GM18511 (cell line): Measurements from ENCODE around the gene ALX4.

ENCODE experiments used
- ATAC-seq: cut with Tn5 transposase; IDR thresholded peaks from one replicate; pipeline ENCODE4 v1.9.1; 2021; ENCODE audit warnings: mild to moderate bottlenecking, moderate library complexity; ENCODE audit not compliant: unreplicated experiment

Gene ALX4

DNA sequence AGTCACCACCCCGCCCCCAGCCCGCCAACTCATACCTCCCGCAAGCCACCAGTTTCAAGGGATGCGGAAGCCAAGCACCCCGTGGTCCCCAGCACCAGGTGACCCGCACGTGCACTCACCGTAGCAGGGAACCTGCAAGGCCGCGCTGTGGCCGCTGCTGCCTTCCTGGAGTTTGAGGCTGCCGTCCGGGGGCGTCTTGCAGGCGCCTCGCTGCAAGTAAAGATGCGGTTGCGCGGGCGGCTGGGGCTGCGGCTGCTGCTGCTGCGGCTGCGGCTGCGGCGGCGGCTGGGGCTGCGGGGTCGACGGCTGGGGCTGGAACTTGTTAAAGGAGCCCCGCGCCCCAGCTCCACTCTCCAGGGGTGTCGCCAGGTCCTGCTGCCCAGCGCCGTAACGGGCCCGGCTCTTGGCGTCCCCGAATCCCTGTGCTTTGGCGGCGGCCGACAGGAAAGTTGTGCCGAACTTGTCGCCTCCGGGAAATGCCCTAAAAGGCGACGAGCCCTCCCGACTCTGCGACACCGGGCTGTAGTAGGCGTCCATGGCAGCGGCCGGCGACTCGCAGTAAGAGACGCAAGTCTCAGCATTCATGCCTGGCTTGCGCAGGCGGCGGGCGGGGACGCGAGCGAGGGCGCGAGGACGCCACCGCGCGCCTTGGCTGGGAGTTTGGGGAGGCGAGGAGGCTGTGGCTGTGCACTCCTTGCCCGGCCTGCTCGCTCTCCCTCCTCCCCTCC, at the start of gene ALX4:
TSS of gene ALX4 (minus strand) at position 662 of the 728 bp plus-strand sequence. CDS start at position 585, 77 bp downstream.
- ATAC-seq, result no peak

DNA sequence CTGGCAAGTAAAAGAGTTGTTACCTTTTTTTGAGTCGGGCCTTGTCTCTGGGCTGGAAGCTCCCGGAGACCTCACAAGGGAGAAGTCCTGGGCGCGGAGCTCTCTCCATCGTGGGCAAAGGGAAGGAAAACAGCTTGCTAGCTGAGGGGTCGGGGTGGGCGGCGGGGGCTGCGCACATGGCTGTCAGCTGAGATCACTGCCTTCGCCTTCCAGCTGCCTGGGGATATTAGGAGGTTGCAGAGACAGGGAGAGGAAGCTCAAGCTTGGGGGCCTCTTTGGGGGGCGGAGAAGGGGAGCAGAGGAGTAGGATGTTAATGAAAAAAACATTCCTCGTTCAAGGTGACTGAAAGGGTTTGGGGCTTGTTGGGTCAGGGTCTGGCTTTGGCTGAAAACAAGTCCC, 49.2 kb upstream of the ALX4 start:
- ATAC-seq, result no peak

DNA sequence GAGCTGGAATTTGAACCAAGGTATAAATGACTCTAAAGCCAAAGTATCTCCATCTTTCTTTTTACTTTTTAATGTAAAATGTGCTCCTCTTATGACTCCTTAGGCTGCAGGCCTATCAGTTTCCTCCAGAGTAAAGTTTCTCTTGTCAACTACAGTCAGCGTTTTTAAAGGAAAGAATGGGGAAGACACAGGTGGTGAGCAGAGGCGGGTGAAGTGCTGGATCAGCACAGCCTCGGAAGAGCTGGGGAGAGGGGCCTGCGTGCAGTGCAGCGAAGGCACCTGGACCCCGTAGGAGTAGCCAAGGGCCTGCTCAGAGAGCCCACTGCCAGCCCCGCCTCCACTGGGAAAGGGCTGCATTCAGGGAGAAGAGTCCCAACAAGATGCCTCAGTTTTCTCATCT, 48.8 kb upstream of the ALX4 start:
- no peak for ATAC-seq

DNA sequence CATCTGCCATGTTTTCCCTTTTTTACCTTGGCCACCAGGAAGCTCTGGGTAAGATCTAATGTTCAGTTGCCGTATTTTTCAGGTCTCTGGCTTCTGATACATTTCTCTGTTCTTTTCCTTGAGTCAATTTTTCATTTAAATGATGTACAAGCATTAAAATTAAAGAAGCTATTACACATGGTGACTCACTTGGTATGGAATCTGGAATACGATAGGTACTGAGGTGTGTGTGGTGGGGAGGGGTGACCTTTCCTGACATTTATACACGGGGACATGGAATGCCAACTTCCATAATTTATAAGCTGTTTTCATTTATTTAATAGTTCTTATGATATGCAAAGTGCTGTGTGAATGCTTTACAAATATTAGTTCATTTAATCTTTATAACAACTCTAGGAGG, 47.8 kb upstream of the ALX4 start:
- ATAC-seq, result no peak

DNA sequence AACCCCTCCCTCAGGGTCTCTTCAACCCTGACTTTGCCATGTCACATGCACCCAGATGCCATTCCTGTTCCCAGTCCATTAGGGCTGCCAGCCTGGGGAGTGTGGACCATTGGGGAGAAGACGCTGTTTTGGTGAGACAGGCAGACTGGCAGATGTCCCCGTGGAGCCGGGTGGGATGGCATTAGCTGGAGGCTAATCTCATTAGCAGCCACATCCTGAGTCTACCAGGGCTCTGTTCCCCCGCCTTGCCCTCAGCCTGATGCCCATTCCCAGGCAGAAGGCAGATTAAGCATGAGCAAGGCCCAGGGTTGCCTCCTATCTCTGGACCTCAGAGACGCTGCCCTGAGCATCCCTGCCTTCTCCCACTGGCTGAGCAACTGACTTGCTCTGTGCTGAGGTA, 46.4 kb upstream of the ALX4 start:
- no peak for ATAC-seq

DNA sequence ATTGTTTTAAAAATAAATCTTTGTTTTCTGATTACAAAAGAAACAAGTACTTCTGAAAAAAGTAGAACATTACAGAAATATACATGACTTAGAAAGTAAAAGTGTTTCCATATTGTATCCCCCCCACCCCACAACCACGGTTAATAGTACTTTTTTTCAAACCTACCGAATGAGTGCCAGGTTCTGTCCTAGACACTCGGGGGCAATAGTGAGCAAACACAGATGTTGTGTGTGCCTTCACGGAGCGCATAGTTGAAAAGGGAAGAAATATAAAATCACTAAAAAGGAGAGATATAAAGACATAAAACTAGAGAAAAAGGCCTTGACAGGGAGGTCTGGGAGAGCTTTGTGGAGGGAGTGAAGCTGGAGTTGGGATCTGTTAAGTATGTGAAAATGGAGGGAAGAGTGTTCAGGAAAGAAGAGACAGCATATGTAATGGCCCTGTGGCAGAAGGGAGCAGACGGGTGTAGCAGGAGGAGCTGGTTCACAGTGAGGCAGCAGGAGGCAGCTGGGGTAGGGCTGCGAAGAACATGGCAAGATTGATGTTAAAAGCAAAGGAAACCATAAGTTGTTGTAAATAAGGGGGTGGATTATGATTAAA, 42.1 kb upstream of the ALX4 start:
- ATAC-seq, result no peak

DNA sequence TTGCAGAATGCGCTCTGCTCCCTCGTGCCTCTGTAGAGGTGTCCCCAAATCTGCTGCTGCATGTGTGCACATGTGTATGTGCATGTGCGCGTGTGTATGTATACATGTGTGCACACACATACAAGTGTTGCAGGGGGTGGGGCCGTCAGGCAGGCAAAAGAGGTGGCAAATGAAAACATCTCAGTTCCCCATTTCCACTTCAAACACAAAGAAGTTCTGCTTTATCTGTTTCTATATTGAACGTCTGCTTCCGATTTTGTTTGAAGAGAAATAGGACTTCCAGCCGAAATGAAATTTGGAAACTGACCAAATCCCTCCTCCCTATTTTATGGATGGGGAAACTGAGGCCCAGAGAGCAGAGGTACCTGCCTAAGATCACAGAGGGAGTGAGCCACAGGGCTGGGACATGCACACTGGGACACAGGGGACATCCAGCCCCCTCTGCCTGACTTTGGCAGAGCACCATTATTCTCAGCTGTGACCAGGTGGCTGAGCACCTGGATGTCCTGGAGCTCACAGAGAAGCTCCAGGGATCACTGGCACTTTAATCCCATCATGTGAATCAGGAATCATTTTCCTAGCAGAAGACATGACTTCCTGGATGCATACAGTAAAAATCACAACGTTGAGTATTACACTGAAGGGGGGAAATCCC, 41.2 kb upstream of the ALX4 start:
- ATAC-seq, result peak; percentile 95

DNA sequence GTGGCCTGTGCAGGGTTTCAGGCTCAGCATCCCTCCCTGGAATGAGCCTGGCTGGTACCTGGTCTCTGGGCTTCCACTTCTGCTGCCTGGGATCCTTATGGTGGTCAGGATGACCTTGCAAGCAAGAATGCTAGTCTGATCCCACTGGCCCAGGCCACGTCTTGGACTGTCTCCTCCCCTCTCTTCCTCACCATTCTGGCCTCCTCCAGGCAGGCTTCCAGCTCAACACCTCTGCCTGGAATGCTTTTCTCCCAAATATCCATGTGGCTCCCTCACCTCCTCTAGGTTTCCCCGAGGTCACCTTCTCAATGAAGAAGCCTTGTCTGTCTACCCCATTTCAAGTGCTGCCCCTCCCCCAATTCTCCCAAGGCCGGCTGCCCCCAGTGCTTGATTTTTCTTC, 39.4 kb upstream of the ALX4 start:
- no peak for ATAC-seq

DNA sequence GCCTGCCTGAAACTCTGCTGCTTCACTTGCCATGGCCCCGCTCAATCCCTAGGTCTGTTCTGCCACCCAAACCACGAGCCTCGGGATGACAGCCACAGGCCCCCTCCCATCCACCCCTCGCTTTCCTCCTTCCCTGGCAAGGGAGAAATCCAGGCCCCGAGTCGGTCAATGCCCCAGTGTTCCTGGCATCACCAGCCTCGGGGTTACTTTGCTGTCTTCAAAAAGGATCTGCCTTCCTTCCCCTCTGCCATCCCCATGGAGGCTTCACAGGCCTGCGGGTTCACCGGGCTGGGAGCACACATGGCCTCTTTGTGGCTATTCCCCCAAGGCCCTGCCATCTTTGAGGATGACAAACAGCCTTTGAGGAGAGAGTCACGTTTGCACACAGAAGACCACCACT, 38.8 kb upstream of the ALX4 start:
- ATAC-seq, result no peak

DNA sequence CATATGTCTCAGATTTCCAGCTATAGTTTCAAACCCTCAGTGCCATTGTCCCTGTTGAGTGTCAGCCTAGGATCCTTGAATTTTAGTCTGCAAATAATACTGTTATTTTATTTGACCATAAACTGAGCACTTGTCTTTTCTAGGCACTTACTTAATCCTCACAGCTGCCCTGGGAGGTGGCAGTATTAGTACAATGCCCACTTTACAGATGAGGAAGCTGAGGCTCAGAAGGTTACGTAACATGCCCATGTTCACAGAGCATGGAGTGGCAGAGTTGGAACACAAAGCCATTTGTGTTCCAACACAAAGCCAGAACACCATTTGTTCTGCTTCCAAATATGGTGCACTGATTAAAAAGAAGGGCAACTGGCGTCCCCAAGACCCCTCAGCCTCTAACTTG, 38.2 kb upstream of the ALX4 start:
- ATAC-seq, result no peak

DNA sequence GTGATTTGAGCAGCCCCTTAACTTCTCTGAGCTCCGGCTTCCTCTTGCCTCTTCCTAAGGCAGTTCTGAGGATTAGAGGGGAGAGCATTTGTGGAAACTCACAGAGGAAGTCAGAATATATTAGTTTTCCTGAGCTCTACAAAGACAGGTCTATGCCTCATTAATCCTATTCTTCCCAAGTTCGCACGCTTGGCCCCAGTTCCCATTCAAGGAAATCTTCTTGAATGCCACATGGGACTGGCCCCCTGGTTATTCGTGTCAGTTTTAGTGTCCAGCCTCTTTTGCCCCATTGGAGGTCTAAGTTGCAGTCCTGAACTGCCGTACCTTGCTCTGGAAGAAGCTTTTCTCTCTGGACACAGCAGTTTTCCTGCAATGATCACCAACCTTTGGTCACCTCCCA, 37.6 kb upstream of the ALX4 start:
- no peak for ATAC-seq

DNA sequence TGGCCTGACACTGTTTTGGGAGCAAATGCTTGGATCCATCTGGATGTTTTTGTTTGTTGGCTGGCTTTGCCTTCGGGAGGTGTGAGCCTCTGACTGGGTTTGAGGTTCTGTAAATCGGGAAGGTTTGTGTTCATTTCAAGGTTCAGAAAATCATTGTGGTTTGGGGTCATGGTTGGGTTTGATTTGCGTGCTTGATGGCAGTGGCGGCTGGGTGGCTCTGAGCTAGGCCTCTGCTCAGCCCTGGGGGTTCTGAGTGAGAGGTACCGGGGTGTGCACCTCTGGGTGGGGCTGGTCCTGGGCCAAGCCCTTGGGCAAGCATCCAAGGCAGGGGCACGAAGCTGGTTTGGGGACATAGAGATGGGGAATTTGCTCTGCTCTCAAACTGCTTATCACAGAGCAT, 37.0 kb upstream of the ALX4 start:
- no peak for ATAC-seq

DNA sequence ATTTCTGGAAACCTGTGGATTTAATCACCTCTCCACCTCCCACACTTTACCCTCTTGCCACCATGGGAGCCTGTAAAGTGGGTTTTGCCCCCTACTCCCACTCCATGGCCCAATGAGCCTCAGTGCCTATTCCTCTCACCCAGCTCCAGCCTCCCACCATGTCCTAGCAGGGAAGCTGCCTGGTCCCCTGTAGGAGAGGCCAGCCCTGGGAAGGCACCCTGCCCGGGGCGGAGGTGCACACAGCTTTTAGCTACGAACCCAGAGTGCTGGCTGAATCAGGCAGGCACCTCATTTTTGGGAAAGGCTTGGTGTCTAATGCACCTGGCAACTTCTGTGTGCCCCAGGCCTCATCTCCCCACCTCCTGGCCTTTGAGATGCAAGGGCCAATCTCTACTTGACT, 35.8 kb upstream of the ALX4 start:
- ATAC-seq, result no peak

DNA sequence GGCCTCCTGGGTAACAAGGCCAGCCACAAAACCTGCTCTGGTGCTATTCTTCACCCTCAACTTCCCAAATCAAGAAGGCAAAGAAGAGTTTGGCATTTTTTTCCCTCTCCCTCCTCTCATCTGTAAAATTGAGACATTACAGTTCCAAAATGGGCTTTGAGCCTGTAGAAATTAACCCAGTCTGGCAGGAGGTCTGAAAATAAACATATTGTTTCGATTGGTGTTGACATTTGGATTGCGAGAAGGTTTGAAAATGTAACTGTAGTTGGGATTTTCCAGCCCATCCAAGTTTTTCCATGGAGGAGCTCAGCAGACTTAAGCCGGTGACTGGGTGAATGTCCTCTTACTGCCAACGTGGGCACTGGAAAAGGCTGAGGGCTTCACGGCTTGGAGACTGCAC, 35.0 kb upstream of the ALX4 start:
- ATAC-seq, result no peak

DNA sequence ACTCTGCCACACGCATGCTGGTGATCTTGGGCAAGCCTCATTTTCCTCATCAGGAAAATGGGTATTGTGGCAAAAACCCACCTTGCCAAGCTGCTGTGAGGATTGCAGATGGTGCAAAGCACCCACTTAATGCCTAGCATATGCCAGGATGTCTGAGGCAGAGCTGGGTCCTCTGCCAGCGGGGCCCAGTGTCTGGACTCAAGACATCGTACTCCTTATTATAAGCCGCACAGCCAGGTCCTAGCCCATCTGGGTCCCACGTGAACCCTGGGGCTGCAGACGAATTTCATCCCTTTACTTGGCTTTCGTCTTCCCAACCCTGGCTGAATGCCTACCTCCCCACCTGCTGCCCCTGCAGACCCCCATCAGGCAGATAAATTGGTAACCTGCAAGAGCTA, 34.5 kb upstream of the ALX4 start:
- ATAC-seq, result no peak

DNA sequence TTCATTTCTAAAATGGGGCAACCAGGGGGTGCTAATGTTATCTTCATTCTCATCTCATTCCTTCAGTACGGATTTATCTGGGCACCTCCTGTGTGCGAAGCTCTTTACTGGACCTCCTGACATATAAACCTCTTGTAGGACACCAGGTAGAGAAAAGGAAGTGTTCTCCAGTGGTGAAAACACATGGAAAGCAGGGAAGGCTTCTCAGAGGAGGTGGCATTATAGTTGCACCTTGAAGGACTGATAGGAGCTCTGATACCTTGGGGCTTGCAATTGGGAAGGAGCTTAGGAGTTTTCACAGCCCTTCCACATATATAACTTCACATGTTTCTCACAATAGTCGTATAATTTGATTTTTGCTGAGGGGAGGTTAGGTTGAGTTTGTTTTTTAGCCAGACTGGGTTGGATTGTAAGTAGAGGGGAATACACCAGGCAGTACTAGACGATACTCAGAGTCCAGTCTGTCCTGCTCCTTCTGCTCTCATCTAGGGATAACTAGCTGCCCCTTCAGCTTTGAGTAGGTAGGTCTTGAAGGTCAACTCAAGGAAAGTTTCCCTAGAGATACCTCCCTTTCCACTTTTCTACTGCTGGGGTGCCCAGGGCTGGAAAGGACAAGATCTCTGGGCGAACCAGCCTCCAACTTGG, 34.0 kb upstream of the ALX4 start:
- no peak for ATAC-seq

DNA sequence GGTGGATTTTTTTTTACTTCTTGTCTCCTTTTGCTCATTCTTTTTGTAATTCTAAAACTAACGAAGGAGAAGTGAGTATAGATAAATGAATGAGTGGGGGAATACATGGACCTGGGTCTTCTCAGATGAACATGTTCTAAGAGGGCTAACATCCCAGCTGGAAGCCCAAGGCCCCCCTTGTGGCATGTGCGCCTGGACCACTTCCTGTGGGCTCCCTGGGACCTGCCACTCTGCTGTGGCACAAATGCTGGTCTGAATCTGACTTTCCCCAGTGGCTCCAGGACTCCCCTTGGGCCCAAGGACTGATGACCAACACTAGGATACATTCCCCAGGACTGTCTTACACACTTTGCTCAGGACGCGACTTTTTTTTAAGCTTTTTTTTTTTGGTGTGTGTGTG, 32.7 kb upstream of the ALX4 start:
- ATAC-seq, result no peak

DNA sequence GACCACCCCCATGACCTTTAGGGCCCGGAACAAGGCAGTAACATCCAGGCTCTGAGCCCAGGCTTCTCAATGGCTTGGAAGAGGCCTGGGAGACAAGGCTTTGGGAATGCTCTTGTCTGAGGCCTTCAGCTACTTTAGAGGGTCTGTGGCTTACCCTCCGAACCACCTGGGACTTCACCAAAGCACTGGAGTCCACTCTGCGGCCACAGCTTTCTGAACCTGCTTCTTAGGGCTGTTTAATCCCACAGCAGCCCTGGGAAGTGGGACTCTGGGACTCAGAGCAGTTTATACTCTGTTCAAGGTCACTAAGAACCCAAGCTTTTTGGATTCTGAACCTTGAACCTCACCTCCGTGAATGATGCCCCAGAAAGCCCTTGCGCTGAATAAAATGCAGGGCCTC, 30.7 kb upstream of the ALX4 start:
- ATAC-seq, result no peak

DNA sequence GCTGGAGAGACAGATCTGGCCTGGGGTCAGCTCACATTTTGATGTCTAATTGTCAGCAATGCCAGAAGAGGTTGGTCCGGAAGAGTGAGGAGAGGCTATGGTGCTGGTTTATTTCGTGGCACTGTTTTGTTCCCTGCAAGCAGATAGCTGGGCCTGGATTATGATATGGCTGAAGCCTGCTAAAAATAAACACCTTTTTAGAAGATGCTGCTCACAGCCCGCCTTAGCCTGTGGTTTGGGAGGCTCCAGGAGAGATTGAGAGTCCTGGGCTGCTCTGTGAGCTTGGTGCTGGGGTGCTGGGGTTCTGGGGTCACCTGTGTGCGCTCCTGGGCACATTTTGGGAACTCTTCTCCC, 29.6 kb upstream of the ALX4 start:
- ATAC-seq, result no peak

DNA sequence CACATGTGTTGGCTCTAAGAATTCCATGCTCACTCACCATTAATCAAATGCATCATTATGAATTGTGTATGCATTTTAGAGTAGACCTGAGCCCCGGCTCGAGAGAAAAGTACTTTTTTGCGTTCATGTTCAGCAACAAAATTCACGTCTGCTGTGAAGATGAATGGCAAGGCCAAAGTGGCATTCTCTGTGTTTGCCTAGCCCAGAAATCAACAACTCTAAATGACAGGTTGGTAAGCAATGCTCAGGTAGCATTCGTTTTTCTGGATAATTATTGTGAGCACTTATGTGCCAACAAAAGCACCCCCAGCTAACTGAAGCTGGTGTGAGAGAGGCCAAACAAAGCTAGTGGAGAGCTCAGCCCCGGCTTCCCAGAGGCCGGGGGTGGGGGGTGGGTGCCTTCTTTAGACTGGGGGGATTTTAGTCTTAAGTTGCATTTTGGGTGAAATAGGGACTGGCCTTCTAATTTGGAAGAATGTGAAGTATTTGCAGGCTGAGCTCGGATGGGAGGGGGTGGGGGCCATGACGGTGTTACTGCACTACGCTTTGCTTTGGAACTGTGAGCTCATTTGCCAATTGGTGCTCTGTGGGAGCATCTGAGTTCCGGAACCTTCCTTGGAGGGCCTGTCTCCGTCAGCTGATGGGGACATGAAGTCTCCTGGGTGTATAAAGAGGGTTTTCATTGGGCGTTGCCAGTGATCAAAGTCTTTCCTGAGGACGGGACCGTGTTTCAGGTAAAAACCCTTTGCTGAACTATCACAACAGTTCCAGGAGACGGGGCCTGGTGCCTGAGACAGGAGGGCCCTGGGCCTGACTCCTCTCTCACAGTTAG, 29.0 kb upstream of the ALX4 start:
- ATAC-seq, result no peak

DNA sequence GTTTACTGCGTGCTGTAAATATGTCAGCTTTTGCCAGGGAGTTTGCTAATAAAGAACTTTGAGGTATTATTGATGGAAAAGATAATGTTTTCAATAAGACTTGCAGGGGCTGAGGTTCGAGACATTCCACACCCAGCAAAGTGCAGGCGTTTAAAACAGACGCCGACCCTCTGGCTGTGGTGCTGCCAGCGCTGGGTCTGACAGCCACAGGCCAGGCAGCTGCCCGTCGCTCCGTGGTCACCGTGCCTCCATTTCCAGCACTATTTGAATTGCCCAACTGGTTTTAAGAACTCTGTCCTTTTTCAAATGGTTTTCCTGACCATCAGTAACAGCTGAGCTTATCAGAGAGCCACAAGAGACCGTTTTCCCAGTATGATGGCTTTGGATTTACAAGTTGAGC, 28.1 kb upstream of the ALX4 start:
- ATAC-seq, result no peak
